ENCODE data around the gene PTPRR.

The PTPRR gene

GRCh38 chr12:70638639-70639360 lies 281.7 kb downstream of the PTPRR start:
- DNase-seq, result no peak

- DNase-seq, result no peak
Measured at GRCh38 chr12:70637303-70638085, 283.0 kb downstream of the PTPRR start, which contains the start of gene PTPRB. Gene PTPRB (minus strand): TSS chr12:70637429. CDS start chr12:70637395, 34 bp downstream.

- DNase-seq, result no peak
Measured at GRCh38 chr12:70635755-70636154, 284.8 kb downstream of the PTPRR start.

GRCh38 chr12:70628701-70629480 lies 291.6 kb downstream of the PTPRR start:
- DNase-seq, result no peak

- DNase-seq, result no peak
Measured at GRCh38 chr12:70627677-70628076, 292.9 kb downstream of the PTPRR start.

- no peak for DNase-seq
Measured at GRCh38 chr12:70626180-70626579, 294.4 kb downstream of the PTPRR start.

- DNase-seq, result no peak
Measured at GRCh38 chr12:70619471-70620152, 300.9 kb downstream of the PTPRR start.

- no peak for DNase-seq
Measured at GRCh38 chr12:70618371-70618770, 302.2 kb downstream of the PTPRR start.

GRCh38 chr12:70617450-70617849 lies 303.1 kb downstream of the PTPRR start:
- DNase-seq, result no peak

- DNase-seq, result no peak
Measured at GRCh38 chr12:70615174-70615866, 305.2 kb downstream of the PTPRR start.

GRCh38 chr12:70609739-70610491 lies 310.6 kb downstream of the PTPRR start:
- DNase-seq, result peak; percentile 17

- DNase-seq, result no peak
Measured at GRCh38 chr12:70609203-70609602, 311.3 kb downstream of the PTPRR start.

GRCh38 chr12:70608184-70608583 lies 312.4 kb downstream of the PTPRR start:
- no peak for DNase-seq

- no peak for DNase-seq
Measured at GRCh38 chr12:70607107-70607506, 313.4 kb downstream of the PTPRR start.

GRCh38 chr12:70605976-70606375 lies 314.6 kb downstream of the PTPRR start:
- no peak for DNase-seq

- no peak for DNase-seq
Measured at GRCh38 chr12:70604662-70605061, 315.9 kb downstream of the PTPRR start.

GRCh38 chr12:70603044-70603443 lies 317.5 kb downstream of the PTPRR start:
- DNase-seq, result no peak

GRCh38 chr12:70598467-70599193 lies 321.9 kb downstream of the PTPRR start:
- peak; percentile 85 for DNase-seq

- DNase-seq, result no peak
Measured at GRCh38 chr12:70592664-70593063, 327.9 kb downstream of the PTPRR start.

GRCh38 chr12:70590549-70591226 lies 329.9 kb downstream of the PTPRR start:
- no peak for DNase-seq
